H7 (cell line): ENCODE results near the gene MUC5B. TPM values are rescaled to one million over a fixed set of nuclear protein-coding genes. Genes with fewer than 3 reads are reported as not detected.
A peak's percentile ranks its signal among the peaks of the same experiment; 100 is the strongest.

Experiments
- DNase-seq: peaks from one replicate; pipeline ENCODE4 v3.0.0; 2012
- H3K27me3 ChIP-seq: 2 replicates; pipeline ENCODE4 v1.6.0; 2011; ENCODE audit warnings: mild to moderate bottlenecking, low read length; ENCODE audit not compliant: control insufficient read depth, insufficient read depth
- H3K36me3 ChIP-seq: replicated peaks from 2 replicates; pipeline ENCODE4 v1.5.1; 2011; ENCODE audit warnings: low read length; ENCODE audit not compliant: control insufficient read depth, insufficient read depth
- H3K4me3 ChIP-seq: 2 replicates; pipeline ENCODE4 v1.5.1; 2011; ENCODE audit warnings: low read depth, mild to moderate bottlenecking, control low read depth, low read length, moderate library complexity; ENCODE audit not compliant: insufficient read depth
- total RNA-seq: library from RNA; depleted of rRNA; stranded (reverse); fragments of >200 nt; shearing (Covaris generic); gene quantifications from 2 replicates; pipeline ENCODE4 v1.2.3, GENCODE V29; 2014

MUC5B gene
- total RNA-seq, 1 experiment from 2014 or later = under 0.01 TPM

DNA sequence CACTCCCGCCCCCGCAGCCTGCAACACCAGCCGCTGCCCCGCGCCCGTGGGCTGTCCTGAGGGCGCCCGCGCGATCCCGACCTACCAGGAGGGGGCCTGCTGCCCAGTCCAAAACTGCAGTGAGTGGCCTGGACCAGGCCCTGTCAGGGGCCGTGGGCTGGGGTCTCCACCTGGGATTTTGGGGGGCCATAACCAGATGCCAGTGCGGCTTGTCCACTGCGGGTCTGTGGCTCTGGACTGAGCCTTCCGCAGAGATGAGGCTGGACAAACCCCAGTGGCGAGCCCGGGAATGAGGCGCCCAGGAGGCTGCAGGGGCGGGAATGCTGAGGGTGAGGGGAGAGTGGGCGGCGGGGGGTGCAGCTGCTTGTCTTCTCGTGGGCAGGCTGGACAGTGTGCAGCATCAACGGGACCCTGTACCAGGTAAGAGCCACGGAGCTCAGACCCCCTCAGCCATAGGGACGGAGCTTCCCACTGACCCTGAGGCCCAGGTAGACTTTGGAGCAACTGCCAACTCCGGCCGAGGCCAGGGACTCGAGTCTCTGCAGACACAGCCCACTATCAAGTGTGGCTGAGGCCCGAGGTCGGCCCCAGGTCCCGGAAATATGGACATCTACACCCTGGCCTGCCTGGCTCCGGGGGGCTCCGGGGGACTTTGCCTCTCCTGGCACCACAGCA is 24.8 kb upstream of the MUC5B start:
- no peaks in the 10 kb centered on the region for H3K27me3 ChIP-seq
- no peaks in the 10 kb centered on the region for H3K36me3 ChIP-seq
- DNase-seq = peak; percentile 88
- H3K4me3 ChIP-seq = no peak overlapping the region

DNA sequence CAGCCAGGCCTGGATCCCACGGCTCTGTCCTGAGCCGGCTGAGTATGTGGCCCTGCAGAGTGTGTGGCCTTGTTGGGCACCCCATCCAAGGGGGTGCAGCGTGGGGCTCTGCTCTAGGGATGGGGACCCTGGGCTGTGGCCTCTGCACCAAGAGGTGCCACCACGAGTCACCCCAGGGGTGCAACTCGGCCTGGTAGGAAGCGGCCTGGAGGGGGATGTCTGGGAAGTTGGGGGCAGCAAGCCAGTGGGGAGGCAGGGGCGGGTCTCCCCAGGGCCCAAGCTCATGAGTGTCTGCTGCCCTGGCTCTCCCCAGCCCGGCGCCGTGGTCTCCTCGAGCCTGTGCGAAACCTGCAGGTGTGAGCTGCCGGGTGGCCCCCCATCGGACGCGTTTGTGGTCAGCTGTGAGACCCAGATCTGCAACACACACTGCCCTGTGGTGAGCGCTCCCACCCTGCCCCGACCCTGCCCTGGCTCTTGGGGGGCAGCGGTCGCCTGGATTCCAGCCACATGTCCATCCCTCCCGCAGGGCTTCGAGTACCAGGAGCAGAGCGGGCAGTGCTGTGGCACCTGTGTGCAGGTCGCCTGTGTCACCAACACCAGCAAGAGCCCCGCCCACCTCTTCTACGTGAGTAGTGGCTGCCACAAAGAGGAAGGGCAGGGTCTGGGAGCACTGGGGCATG is 24.2 kb upstream of the MUC5B start:
- Histone ChIP-seq H3K36me3 (no peaks in the 10 kb centered on the region), H3K4me3 (no peak overlapping the region), H3K27me3 (no peaks in the 10 kb centered on the region)
- peak; percentile 52 for DNase-seq

DNA sequence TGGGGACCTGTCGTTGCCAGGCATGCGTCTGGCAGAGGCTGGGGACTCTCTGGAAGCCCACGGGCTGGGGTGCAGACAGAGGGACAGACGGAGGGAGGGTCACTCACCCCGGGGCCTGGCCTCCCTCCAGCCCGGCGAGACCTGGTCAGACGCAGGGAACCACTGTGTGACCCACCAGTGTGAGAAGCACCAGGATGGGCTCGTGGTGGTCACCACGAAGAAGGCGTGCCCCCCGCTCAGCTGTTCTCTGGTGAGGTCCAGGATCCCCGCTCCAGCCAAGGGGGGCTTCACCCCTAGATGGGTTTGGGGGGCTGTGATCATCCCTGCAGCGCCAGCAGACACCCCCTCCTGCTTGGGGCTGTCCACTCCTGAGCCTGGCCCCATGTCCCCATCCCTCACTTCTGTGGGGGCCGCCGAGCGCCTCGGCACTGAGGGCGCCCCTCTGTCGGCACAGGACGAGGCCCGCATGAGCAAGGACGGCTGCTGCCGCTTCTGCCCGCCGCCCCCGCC is 23.6 kb upstream of the MUC5B start:
- DNase-seq = peak; percentile 46
- H3K27me3 ChIP-seq = no peaks in the 10 kb centered on the region

DNA sequence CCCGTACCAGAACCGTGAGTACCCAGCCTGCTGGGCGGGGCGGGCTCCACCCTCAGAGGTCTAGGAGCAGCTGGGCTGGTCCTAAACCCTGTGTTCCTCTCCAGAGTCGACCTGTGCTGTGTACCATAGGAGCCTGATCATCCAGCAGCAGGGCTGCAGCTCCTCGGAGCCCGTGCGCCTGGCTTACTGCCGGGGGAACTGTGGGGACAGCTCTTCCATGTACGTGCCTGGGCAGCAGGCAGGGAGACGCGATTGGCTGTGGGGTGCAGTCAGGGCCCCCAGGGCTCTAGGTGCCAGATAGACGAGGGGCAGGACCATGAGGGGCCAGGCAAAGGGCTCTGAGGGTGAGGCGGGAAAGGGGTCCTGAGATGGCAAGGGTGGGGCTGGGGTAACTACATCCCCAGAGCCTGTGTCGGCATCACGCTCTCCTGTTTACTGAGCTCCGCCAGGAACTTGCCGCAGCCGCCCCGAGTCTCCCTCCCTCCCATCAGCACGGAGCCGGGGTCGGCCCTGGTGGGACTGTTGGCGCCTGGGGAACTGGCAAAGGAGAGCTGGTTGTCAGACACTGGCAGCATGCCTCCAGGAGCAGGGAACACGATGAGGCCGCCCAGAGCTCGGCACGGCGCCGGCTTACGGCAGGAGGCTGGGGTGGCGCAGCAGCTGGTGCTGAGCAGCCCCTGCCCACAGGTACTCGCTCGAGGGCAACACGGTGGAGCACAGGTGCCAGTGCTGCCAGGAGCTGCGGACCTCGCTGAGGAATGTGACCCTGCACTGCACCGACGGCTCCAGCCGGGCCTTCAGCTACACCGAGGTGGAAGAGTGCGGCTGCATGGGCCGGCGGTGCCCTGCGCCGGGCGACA is 22.9 kb upstream of the MUC5B start:
- Histone ChIP-seq H3K4me3 (no peak overlapping the region), H3K36me3 (no peaks in the 10 kb centered on the region), H3K27me3 (no peaks in the 10 kb centered on the region)
- peak; percentile 59 for DNase-seq

More for the DNA sequence above, 23.6 kb upstream of the MUC5B start:
- no peak overlapping the region for H3K4me3 ChIP-seq
- H3K36me3 ChIP-seq = no peaks in the 10 kb centered on the region

DNA sequence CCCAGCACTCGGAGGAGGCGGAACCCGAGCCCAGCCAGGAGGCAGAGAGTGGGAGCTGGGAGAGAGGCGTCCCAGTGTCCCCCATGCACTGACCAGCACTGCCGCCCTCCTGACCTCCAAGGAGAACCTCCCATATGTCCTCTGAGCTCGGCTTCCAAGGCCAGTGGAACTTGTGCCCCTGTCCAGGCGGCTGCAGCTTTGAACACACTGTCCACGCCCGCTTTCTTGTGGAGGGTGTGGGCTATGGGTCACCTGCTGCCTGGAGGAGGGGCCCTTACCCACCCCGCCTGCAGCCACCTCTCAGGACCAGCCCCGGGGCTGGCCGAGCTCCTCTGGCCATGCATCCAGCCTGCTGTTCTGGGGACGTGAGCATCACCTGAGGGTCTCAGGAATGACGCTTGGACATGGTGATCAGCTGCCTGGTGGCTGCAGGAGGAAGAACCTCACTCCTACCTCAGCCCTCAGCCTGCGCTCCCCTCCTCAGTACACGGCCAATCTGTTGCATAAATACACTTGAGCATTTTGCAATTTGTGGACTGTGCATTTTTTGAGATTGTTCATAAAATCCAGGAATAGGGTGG is 22.2 kb upstream of the MUC5B start:
- Histone ChIP-seq H3K36me3 (no peaks in the 10 kb centered on the region), H3K4me3 (no peak overlapping the region), H3K27me3 (no peaks in the 10 kb centered on the region)
- peak; percentile 56 for DNase-seq

DNA sequence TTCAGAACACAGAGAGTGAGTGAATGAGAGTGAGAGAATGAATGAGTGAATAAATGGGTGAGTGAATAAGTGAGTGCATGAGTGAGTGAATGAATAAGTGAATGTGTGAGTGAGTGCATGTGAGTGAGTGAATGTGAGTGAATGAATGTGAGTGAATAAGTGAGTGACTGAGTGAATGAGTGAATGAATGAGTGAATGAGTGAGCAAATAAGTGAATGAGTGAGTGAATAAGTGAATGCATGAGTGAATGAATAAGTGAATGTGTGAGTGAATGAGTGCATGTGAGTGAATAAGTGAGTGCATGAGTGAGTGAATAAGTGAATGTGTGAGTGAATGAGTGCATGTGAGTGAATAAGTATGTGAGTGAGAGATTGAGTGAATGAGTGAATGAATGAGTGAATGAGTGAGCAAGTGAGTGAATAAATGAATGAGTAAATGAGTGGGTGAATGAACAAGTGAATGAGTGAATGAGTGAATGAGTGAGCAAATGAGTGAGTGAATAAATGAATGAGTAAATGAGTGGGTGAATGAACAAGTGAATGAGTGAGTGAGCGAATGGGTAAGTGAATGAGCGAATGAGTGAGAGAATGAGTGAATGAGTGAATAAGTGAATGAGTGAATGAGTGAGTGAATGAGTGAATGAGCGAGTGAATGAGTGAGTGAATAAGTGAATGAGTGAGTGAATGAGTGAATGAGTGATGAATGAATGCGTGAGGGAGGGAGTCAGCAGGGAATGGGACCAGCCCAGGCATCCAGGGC is 21.3 kb upstream of the MUC5B start:
- DNase-seq = no peak
- H3K4me3 ChIP-seq = no peak overlapping the region
- no peaks in the 10 kb centered on the region for H3K27me3 ChIP-seq
- no peaks in the 10 kb centered on the region for H3K36me3 ChIP-seq

DNA sequence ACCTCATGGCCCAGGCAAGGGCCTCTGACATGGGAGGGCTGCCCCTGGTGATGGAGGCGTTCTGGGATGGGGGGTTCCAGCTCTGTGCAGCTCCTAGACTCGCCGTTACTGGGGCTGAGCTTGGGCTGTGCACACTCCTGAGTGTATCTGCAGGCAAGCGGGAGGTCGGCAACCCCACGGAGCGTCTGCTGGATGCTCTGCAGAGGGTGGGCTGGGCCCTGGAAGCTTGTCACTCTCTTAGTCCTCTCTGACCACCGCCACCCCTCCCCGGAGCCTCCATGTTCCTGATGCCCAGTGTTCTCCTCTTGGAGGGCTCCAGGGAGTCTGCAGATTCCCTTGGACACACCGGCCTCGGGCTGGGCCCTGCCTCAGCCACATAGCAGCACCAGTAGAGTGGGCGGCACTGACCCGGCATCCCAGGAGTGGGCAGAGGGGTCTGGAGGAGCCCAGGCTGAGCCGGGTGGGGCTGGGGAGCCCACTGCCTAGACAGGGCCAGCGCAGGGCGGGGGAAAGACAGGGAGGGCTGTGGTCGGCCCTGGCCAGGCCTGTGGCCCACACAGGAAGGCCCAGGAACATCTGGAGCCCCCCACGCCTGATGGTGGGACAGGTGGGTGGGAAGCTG is 20.6 kb upstream of the MUC5B start:
- no peaks in the 10 kb centered on the region for H3K36me3 ChIP-seq
- peak; percentile 65 for DNase-seq
- no peak overlapping the region for H3K4me3 ChIP-seq
- H3K27me3 ChIP-seq = no peaks in the 10 kb centered on the region

DNA sequence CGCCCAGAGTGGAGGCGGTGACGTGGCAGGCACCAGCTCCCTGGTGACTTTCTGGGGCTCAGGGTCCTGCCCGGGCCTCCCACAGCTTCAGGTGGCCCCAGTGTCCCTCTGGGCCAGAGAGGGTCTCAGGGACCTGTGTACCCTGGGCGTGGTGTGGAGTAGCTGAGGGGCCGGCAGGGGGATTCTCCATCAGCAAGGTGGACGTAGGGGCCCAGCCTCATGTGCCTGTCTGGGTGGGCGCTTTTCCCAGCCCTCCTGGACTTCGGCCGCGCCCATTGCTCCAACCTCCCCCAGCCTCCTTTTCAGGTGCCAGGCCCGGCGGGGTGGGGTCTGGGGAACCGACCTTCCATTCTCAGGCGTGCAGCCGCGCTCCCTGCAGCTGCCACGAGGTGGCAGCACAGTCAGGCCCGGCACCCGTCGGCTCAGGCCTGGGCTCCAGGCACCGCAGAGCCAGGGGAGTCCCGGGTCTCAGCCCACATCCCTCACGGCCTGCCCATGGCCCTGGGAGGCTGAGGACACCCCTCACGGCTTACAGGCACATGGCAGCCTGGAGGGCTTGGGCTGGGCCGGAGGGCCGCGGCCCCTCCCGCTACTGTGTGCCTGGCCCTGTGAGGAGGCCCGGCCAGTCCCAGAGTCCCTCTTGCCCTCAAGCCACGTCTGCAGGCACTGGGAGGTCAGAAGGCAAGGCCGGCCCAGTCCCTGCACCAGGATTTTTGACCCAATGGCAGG is 19.9 kb upstream of the MUC5B start:
- DNase-seq = peak; percentile 99
- Histone ChIP-seq H3K36me3 (no peaks in the 10 kb centered on the region), H3K27me3 (no peaks in the 10 kb centered on the region), H3K4me3 (no peak overlapping the region)

DNA sequence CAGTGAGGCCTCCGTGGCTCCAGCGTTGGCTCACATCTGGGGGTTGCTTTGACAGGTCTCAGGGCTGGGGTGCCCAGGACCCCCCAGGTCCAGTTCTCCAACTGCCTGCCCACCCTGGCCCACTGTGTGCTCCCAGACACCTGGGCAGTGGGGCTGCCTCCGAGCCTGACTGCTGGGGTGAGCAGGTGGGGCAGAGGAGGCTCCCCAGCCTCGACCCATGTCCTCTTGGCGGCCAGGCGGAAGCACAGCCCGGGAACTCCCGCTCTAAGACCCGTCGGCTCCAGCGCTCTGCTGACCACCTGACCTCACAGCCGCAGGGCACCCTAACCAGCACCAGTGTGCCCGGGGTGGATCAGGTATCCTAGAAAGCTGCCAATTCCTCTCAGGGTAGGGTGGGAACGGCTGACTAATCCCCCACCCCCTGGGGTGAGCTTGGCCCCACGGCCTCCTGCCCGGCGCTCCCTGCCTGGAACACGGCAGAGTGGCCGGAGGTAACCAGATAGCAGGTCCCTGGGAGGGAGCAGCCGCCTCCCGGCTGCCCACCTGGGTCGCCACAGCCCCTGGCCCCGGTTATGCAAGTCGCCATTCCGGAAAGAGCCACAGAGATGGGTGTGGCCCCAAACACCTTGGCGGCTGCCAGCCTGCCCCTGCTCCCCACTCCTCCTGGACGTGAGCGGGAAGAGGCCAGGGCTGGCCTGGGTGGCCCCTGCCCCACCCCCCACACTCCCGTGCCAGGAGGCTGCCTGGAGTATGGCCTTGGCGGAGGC is 19.2 kb upstream of the MUC5B start:
- Histone ChIP-seq H3K4me3 (no peak overlapping the region), H3K27me3 (no peaks in the 10 kb centered on the region), H3K36me3 (no peaks in the 10 kb centered on the region)
- peak; percentile 66 for DNase-seq

DNA sequence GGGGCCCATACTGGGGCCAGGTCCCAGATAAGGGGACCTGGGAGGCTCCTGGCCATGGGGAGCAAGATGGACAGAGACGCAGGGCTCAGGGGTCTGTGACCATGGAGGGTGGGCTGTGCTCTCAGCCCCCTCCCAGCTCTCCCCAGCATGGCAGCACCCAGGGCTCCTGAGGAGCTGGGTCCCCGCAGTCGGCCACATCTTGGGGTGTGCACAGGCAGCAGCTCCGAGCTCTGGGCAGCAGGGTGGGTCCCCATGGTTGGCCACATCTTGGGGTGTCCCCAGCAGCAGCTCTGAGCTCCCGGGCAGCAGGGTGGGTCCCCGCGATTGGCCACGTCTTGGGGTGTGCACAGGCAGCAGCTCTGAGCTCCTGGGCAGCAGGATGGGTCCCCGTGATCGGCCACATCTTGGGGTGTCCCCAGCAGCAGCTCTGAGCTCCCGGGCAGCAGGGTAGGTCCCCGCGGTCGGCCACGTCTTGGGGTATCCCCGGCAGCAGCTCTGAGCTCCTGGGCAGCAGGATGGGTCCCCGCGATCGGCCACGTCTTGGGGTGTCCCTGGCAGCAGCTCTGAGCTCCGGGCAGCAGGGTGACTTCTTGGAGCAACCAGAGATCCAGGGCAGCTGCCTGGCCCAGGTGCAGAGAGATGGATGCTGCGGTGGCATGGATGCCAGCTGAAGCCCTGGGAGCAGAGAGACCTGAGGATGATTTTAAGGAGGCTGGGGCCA is 18.3 kb upstream of the MUC5B start:
- Histone ChIP-seq H3K27me3 (no peaks in the 10 kb centered on the region), H3K36me3 (no peaks in the 10 kb centered on the region), H3K4me3 (no peak overlapping the region)
- DNase-seq = peak; percentile 43

DNA sequence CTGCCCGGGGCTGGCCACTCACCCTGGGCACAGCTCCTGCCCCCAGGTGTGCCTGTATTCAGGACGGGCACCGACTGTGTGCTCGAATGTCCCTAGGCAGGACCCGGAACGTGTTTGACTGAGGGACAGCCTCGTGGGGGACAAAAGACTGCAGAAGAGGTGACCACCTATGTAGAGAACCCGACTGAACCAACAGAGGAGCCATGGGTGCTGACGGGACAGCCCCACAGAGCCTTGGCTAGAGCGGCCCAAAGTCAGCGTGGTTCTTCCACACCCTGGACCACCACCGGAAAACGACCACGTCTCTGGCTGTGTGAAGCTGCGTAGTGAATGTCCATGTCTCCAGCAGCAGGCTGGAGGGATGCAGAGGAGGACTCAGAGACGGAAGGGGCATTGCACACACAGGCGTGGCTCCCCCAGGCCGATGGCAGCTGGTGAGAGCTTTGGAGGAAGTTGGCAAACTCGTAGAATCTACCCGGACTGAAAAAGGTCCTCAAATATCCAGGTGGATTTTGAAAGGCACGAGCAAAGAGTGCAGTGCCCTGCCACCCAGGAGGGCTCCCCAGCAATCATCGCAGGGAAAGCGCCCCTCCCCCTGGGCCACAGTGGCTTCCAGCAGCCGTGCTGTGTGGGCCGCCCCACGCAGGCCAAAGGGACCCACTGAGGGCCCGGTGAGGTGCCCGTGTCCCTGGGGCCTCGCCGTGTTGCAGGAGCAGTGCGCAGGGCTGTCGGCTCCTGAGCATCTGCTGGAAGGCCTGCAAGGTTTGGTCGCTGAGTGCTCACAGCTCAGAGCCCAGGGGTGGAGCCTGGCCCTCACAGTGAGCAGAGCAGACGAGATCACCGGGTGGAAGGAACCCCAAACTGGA is 17.5 kb upstream of the MUC5B start:
- no peak overlapping the region for H3K4me3 ChIP-seq
- no peaks in the 10 kb centered on the region for H3K27me3 ChIP-seq
- no peaks in the 10 kb centered on the region for H3K36me3 ChIP-seq
- peak; percentile 55 for DNase-seq
